ENCODE data around the gene ITGA7. TPM values are rescaled to one million over a fixed set of nuclear protein-coding genes. Genes with fewer than 3 reads are reported as not detected.

ITGA7 gene
- total and polyA plus RNA-seq, 2 of the 4 experiments (the other 2 are of a cell fraction) = 3.9 to 15.7 TPM

GRCh38 chr12:55682087-55682796 lies 25.5 kb downstream of the ITGA7 start:
- Histone ChIP-seq H3K23ac (ENCODE audit: low read depth, low read length) (no peak overlapping the region), H4K91ac (ENCODE audit: insufficient read depth, low read depth, low read length) (no peak overlapping the region), H2BK15ac (ENCODE audit: low read depth, low read length) (no peak overlapping the region), H3K18ac (ENCODE audit: low read depth, low read length) (no peak overlapping the region), H2BK20ac (ENCODE audit: low read depth, low read length) (no peak overlapping the region), H2BK120ac (ENCODE audit: low read depth, low read length) (no peak overlapping the region), H4K20me1 (ENCODE audit: insufficient read depth, low read length) (no peaks in the 10 kb centered on the region), H3K79me1 (ENCODE audit: low read depth in 1 of 2, low read length in 2 of 2) (no peaks in the 10 kb centered on the region), H4K5ac (ENCODE audit: low read depth, low read length) (no peak overlapping the region), H2BK5ac (ENCODE audit: low read depth, low read length, poor library complexity, severe bottlenecking) (no peak overlapping the region), H2AFZ (replicated peaks; ENCODE audit: low read length, poor library complexity) (peak overlapping the region; percentile 85), H3K56ac (ENCODE audit: extremely low read depth, insufficient read depth, low read length) (no peak overlapping the region), H3K4ac (ENCODE audit: low read depth, low read length) (no peak overlapping the region), H3K4me3 (ENCODE audit: insufficient read depth, low read depth, low read length) (no peak overlapping the region), H2AK9ac (replicated peaks; ENCODE audit: low read depth, low read length, poor library complexity) (no peak overlapping the region), H3K4me1 (ENCODE audit: control insufficient read depth, insufficient read depth, low read length) (peaks cover 2% of the 10 kb centered on the region), H3K27me3 (ENCODE audit: control insufficient read depth, insufficient read depth, low read length) (peaks cover 12% of the 10 kb centered on the region), H3K9me1 (ENCODE audit: insufficient read depth, low read length) (no peaks in the 10 kb centered on the region), H2AK5ac (ENCODE audit: low read depth, low read length) (no peak overlapping the region), H3K9ac (ENCODE audit: low read depth, low read length) (no peak overlapping the region), H3K27ac (ENCODE audit: insufficient read depth, low read length) (no peak overlapping the region), H3K4me2 (ENCODE audit: low read depth, low read length) (no peak overlapping the region), H3K9me3 (ENCODE audit: control insufficient read depth, insufficient read depth, low read length) (no peaks in the 10 kb centered on the region), H3K14ac (replicated peaks; ENCODE audit: low read depth, low read length) (no peak overlapping the region), H4K8ac (ENCODE audit: low read depth in 2 of 2, low read length in 2 of 2) (no peak overlapping the region), H3K36me3 (ENCODE audit: control insufficient read depth, insufficient read depth, low read length) (no peaks in the 10 kb centered on the region)
- ATAC-seq (ENCODE audit: low read depth) (no peak), DNase-seq (no peak)
- in situ Hi-C loops (cut with MboI; ENCODE audit: low sequenced_read_pairs) = no loop called here
- 60% methylated on average over 1 of the region's 13 CpGs; no CpG with 5 or more reads in 1 of the 2 experiments for WGBS, 2 experiments (ENCODE audit: extremely low coverage in 2 of 2, insufficient read length in 1 of 2)
- dilution Hi-C loops (cut with HindIII; ENCODE audit: low sequenced_read_pairs, unreplicated experiment) = no loop called here
- no peak for TF ChIP-seq MAFK (IDR thresholded peaks at IDR 0.05; ENCODE audit: low read depth, low read length)
- TF ChIP-seq USF2 (IDR thresholded peaks at IDR 0.05; ENCODE audit: low read depth, low read length) = no peak
- no peak for TF ChIP-seq POLR2A (IDR thresholded peaks at IDR 0.05; ENCODE audit: low read depth, low read length)
- no peak for TF ChIP-seq CHD1 (IDR thresholded peaks at IDR 0.05; ENCODE audit: low read depth, low read length)
- TF ChIP-seq CTCF (conservative IDR thresholded peaks at IDR 0.05; ENCODE audit: low read depth, low read length) = no peak
- TF ChIP-seq RFX5 (IDR thresholded peaks at IDR 0.05; ENCODE audit: low read depth, low read length) = no peak
- TF ChIP-seq RAD21 (IDR thresholded peaks at IDR 0.05; ENCODE audit: low read length) = no peak
- no peak for TF ChIP-seq NFE2L2 (IDR thresholded peaks at IDR 0.05; ENCODE audit: low read depth, low read length)
- TF ChIP-seq ELK1 (IDR thresholded peaks at IDR 0.05; ENCODE audit: borderline replicate concordance, low read depth, low read length) = no peak
- TF ChIP-seq SMC3 (IDR thresholded peaks at IDR 0.05; ENCODE audit: low read depth, low read length) = no peak
- TF ChIP-seq CEBPB (IDR thresholded peaks at IDR 0.05; ENCODE audit: low read depth, low read length) = no peak
- TF ChIP-seq RCOR1 (IDR thresholded peaks at IDR 0.05; ENCODE audit: insufficient replicate concordance, low read length) = no peak
- TF ChIP-seq FOS (IDR thresholded peaks at IDR 0.05; ENCODE audit: low read depth, low read length) = no peak
- TF ChIP-seq BHLHE40 (IDR thresholded peaks at IDR 0.05; ENCODE audit: low read depth, low read length) = no peak
- TF ChIP-seq MAZ (IDR thresholded peaks at IDR 0.05; ENCODE audit: borderline replicate concordance, low read depth, low read length) = no peak
- no peak for TF ChIP-seq MXI1 (IDR thresholded peaks at IDR 0.05; ENCODE audit: borderline replicate concordance, low read depth, low read length)
- POLR2A ChIA-PET (ENCODE audit: unreplicated experiment) = no interaction called here
- CTCF ChIA-PET = interaction anchor here (1.1 to 1.2 kb wide), 2 partner anchors 14 to 56 kb away, joined by 3 read pairs; no protein-coding TSS in a partner anchor
- intact Hi-C loops (cut with micrococcal nuclease) = no loop called here
- no TSS peak for BruUV-seq (replicated peaks)

Measured in IMR-90 (cell line).